Pancreas (tissue), 10 donors: Measurements from ENCODE around the gene EDC3. TPM values are rescaled to one million over a fixed set of nuclear protein-coding genes. Genes with fewer than 3 reads are reported as not detected.
"Not testable (repeated sequence)": the region's sequence is repeated elsewhere in the genome, so short reads cannot be mapped to it uniquely, and the experiment has no call there.

Source experiments
- ATAC-seq, 4 donors: fragments of 200-7000 bp; cut with Tn5 transposase; one replicate each; pipeline versions ENCODE4 v1.8.0 to v1.9.1; 2020; ENCODE audit warnings: mild to moderate bottlenecking in 4 of 4, moderate library complexity in 4 of 4
- DNase-seq, 6 donors: peaks; one replicate each; pipeline ENCODE4 v3.0.0-alpha.2; 2020
- FAIRE-seq: peaks from 2 replicates; lab custom pipeline; 2012; peaks lifted over from hg19 to GRCh38; lab: Jason Lieb, UNC
- H3K27ac ChIP-seq, 4 donors: fragments of 200-600 bp; sonication (generic); 1 replicate in 3 of 4; 2 replicates in 1 of 4; pipeline versions ENCODE4 v1.5.0 to v1.8.0; 2020
- H3K27me3 ChIP-seq, 4 donors: fragments of 200-600 bp; one replicate each; pipeline ENCODE4 v1.8.0; 2021
- H3K36me3 ChIP-seq, 3 donors: fragments of 200-600 bp; sonication (generic) in 1 of 3; one replicate each; pipeline versions ENCODE4 v1.5.0 to v1.8.0; 2020 to 2021
- H3K4me1 ChIP-seq, 3 donors: fragments of 200-600 bp; one replicate each; pipeline ENCODE4 v1.8.0; 2021
- H3K4me3 ChIP-seq, 4 donors: fragments of 200-600 bp; sonication (generic) in 2 of 4; one replicate each; pipeline versions ENCODE4 v1.5.0 to v1.8.0; 2020 to 2021
- H3K9me3 ChIP-seq, 4 donors: fragments of 200-600 bp; one replicate each; pipeline ENCODE4 v1.8.0; 2021
- WGBS, 2 donors: extraction: QIAGEN DNeasy Blood & Tissue Kit; methylation state at CpG; one replicate each; pipeline ENCODE4 v1.1.7; 2013; 5-methylcytosine and 5-hydroxymethylcytosine counted together
- intact Hi-C, 3 donors: fragments of 100-400 bp; cut with DNase I; formaldehyde crosslinking; loops; one replicate each; pipeline versions ENCODE4 v1.11.1 to v1.14.2; 2022
- polyA plus RNA-seq, 2 donors: library from polyadenylated mRNA; stranded (reverse); fragments of 200-250 nt; gene quantifications; one replicate each; pipeline ENCODE4 v1.2.3, GENCODE V29; 2013
- total RNA-seq, 6 donors: library from RNA; stranded (reverse); fragmentation: NEBNext Ultra II Directional in 4 of 6; extraction: Animal tissue kit (Norgen Biotek cat#: 25700) in 4 of 6; gene quantifications; one replicate each; pipeline versions ENCODE4 v1.2.1 to v1.2.4, GENCODE V29; 2021 to 2023
- TF ChIP-seq, protein P1 (sequence below), 4 donors: fragments of 200-600 bp; sonication (generic) in 3 of 4; IDR thresholded peaks; one replicate each; pipeline versions ENCODE4 v1.5.0 to v1.8.0; 2021; ENCODE audit warnings: antibody characterized with exemption in 4 of 4
- donor health status: healthy with polysubstance abuse.
- donor health status: DM: no; HTN: no; CAD: no; lungs with moderate emphysema.
- donor health status: DM: no; HTN: no; CAD: no.
- donor health status: control.
- donor health status: control.
- donor health status: Bipolar disorder and iron deficiency.
- donor health status: DM: yes; HTN: yes; CAD: no.
- donor health status: DM: no; HTN: no; CAD: no.
- donor health status: DM: no; HTN: no; CAD: no.
- donor health status: DM: yes; HTN: yes; CAD: no.

The EDC3 gene
- total and polyA plus RNA-seq, 8 donors = 7.6 to 19.5 (median 11.5) TPM

DNA sequence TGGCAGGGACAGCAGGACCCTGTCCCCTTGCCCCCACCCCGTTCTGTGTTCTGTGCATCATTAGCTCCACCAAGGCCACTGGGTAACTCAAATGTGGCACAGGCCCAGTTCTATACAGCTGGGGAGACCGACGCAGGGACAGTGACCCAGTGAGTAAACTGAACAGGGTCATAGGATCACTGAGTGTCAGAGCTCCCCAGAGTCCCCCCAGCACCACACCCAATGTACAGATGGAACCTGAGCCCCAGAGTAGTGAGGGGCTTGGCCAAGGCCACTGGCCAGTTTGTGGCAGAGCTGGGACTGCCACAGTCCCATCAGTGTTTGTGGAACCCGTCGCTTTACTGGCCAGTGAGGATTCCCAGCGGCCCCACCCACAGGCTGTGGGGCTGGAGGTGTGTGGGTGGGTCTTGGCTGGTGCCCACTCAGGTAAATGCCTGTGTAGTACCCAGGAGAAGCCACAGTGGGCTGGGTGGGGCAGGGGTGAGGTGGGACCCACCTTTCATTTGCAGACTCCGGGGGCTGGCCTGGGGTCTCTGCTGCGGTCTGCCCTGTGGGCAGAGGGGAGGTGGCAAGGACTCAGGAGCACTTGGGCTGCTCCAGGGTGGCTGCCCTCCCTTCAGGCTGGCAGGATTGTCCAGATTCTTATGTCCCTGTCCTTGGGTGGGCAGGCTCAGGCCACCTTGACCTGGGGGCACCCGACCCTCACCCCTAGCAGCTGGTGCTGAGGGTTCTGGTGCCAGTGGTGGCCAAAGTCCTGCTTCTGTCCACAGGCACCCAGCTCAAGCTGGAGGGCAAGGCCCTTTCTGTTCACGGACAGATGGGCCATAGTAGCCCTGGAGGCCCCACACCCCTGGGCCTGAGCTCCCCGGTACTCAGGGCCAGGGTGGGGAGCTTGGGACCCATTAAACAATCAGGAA lies 91.8 kb downstream of the EDC3 start:
- intact Hi-C loops = no loop called here
- TF ChIP-seq, protein P1, sequence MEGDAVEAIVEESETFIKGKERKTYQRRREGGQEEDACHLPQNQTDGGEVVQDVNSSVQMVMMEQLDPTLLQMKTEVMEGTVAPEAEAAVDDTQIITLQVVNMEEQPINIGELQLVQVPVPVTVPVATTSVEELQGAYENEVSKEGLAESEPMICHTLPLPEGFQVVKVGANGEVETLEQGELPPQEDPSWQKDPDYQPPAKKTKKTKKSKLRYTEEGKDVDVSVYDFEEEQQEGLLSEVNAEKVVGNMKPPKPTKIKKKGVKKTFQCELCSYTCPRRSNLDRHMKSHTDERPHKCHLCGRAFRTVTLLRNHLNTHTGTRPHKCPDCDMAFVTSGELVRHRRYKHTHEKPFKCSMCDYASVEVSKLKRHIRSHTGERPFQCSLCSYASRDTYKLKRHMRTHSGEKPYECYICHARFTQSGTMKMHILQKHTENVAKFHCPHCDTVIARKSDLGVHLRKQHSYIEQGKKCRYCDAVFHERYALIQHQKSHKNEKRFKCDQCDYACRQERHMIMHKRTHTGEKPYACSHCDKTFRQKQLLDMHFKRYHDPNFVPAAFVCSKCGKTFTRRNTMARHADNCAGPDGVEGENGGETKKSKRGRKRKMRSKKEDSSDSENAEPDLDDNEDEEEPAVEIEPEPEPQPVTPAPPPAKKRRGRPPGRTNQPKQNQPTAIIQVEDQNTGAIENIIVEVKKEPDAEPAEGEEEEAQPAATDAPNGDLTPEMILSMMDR (IDR thresholded peaks at IDR 0.05) = no peak
- Histone ChIP-seq H3K27me3 (no peaks in the 10 kb centered on the region), H3K9me3 (no peaks in the 10 kb centered on the region), H3K4me3 (no peak overlapping the region), H3K36me3 (no peaks in the 10 kb centered on the region), H3K4me1 (peaks cover 0 to 6% (median 4%) of the 10 kb centered on the region in 3 donors), H3K27ac (no peak overlapping the region)
- ATAC-seq = no peak
- no peak for FAIRE-seq
- 83 to 88% methylated on average over 11 of the region's 11 CpGs for WGBS, 2 donors
- peak in 2 of 6 donors; percentile 11 to 65 for DNase-seq

GRCh38 chr15:74603026-74603788 lies 92.6 kb downstream of the EDC3 start:
- TF ChIP-seq, protein P1 (IDR thresholded peaks at IDR 0.05) = no peak
- no peak for FAIRE-seq
- H3K4me3 ChIP-seq = no peak overlapping the region
- DNase-seq = peak in 2 of 6 donors; percentile 17 to 47
- no peaks in the 10 kb centered on the region for H3K9me3 ChIP-seq
- H3K27ac ChIP-seq = no peak overlapping the region
- no peak for ATAC-seq
- H3K4me1 ChIP-seq = peaks cover 0 to 8% (median 4%) of the 10 kb centered on the region in 3 donors
- 92 to 95% methylated on average over 13 of the region's 13 CpGs for WGBS, 2 donors
- no peaks in the 10 kb centered on the region for H3K27me3 ChIP-seq
- no peaks in the 10 kb centered on the region for H3K36me3 ChIP-seq
- intact Hi-C loops = no loop called here

GRCh38 chr15:74599156-74599555 lies 96.7 kb downstream of the EDC3 start:
- FAIRE-seq (no peak), DNase-seq (peak in 3 of 6 donors; percentile 11 to 59 (median 46)), ATAC-seq (no peak)
- H3K36me3 ChIP-seq = no peaks in the 10 kb centered on the region
- intact Hi-C loops = no loop called here
- TF ChIP-seq, protein P1 (IDR thresholded peaks at IDR 0.05) = no peak
- WGBS, 2 donors = 63 to 65% methylated on average over 15 of the region's 15 CpGs
- peak overlapping the region; percentile 48 to 60 (median 53) for H3K4me3 ChIP-seq
- no peaks in the 10 kb centered on the region for H3K27me3 ChIP-seq
- H3K4me1 ChIP-seq = peaks cover 0 to 8% (median 4%) of the 10 kb centered on the region in 3 donors
- no peaks in the 10 kb centered on the region for H3K9me3 ChIP-seq
- H3K27ac ChIP-seq = peak overlapping the region in 1 of 4 donors; percentile 51

GRCh38 chr15:74598126-74598842 lies 97.5 kb downstream of the EDC3 start:
- Histone ChIP-seq H3K27me3 (no peaks in the 10 kb centered on the region), H3K27ac (peak overlapping the region; percentile 24 to 74 (median 59)), H3K4me1 (peaks cover 0 to 8% (median 4%) of the 10 kb centered on the region in 3 donors), H3K9me3 (no peaks in the 10 kb centered on the region), H3K4me3 (peak overlapping the region; percentile 48 to 60 (median 53)), H3K36me3 (no peaks in the 10 kb centered on the region)
- ATAC-seq = peak; percentile 98 to 99 (median 99)
- FAIRE-seq = no peak
- TF ChIP-seq, protein P1 (IDR thresholded peaks at IDR 0.05) = no peak
- 0% methylated on average over 26 of the region's 26 CpGs for WGBS, 2 donors
- DNase-seq = peak; percentile 95 to 98 (median 96)
- intact Hi-C loops = no loop called here

GRCh38 chr15:74597146-74597705 lies 98.6 kb downstream of the EDC3 start:
- peak in 2 of 6 donors; percentile 21 to 40 for DNase-seq
- H3K27ac ChIP-seq, H3K27me3 ChIP-seq, ATAC-seq, FAIRE-seq, H3K4me3 ChIP-seq, H3K9me3 ChIP-seq, H3K36me3 ChIP-seq, H3K4me1 ChIP-seq, intact Hi-C loops: not testable (repeated sequence)
- WGBS, 2 donors = 86 to 89% methylated on average over 14 to 16 of the region's 16 CpGs

- DNase-seq = peak in 2 of 6 donors; percentile 24 to 39
- H3K4me1 ChIP-seq, H3K27me3 ChIP-seq, FAIRE-seq, ATAC-seq, H3K27ac ChIP-seq, H3K9me3 ChIP-seq, H3K36me3 ChIP-seq, intact Hi-C loops, H3K4me3 ChIP-seq: not testable (repeated sequence)
- WGBS, 2 donors = 80 to 87% methylated on average over 10 of the region's 11 CpGs
Observed at GRCh38 chr15:74596736-74597135, 99.1 kb downstream of the EDC3 start.
